NCI-H146 treated with DMSO at 0.1 percent for 48 hours (cell line): ENCODE measurements around the gene VWCE.

Source experiments
- DNase-seq: peaks from one replicate; lab custom pipeline; 2025; ENCODE audit not compliant: unreplicated experiment; lab: John Stamatoyannopoulos, UW

VWCE gene

GRCh38 chr11:61328351-61328750 is 33.2 kb upstream of the VWCE start:
- DNase-seq = no peak

GRCh38 chr11:61327669-61328071 is 32.6 kb upstream of the VWCE start:
- DNase-seq = no peak

GRCh38 chr11:61325649-61326414 is 30.7 kb upstream of the VWCE start:
- no peak for DNase-seq

- no peak for DNase-seq
Measured at GRCh38 chr11:61315260-61315659, 20.1 kb upstream of the VWCE start.

- no peak for DNase-seq
Measured at GRCh38 chr11:61310749-61311148, 15.6 kb upstream of the VWCE start.

- no peak for DNase-seq
Measured at GRCh38 chr11:61309739-61310138, 14.6 kb upstream of the VWCE start.

- DNase-seq = no peak
Measured at GRCh38 chr11:61309141-61309540, 14.0 kb upstream of the VWCE start.

- no peak for DNase-seq
Measured at GRCh38 chr11:61307354-61307753, 12.2 kb upstream of the VWCE start.

- DNase-seq = no peak
Measured at GRCh38 chr11:61306221-61306620, 11.1 kb upstream of the VWCE start.

- no peak for DNase-seq
Measured at GRCh38 chr11:61305417-61305816, 10.3 kb upstream of the VWCE start.

GRCh38 chr11:61303725-61304124 is 8.6 kb upstream of the VWCE start:
- no peak for DNase-seq

GRCh38 chr11:61302550-61302949 is 7.4 kb upstream of the VWCE start:
- no peak for DNase-seq

GRCh38 chr11:61298663-61299244 is 3.6 kb upstream of the VWCE start:
- DNase-seq = no peak

- DNase-seq = no peak
Measured at GRCh38 chr11:61297746-61298145, 2.6 kb upstream of the VWCE start.

- no peak for DNase-seq
Measured at GRCh38 chr11:61297341-61297740, 2.2 kb upstream of the VWCE start.

GRCh38 chr11:61295596-61295926 is 445 bp upstream of the VWCE start:
- DNase-seq = no peak

GRCh38 chr11:61293867-61294716 is 1.0 kb downstream of the VWCE start:
- peak; percentile 58 for DNase-seq

GRCh38 chr11:61292356-61292755 is 2.8 kb downstream of the VWCE start:
- no peak for DNase-seq

- no peak for DNase-seq
Measured at GRCh38 chr11:61290905-61291690, 4.0 kb downstream of the VWCE start.

- DNase-seq = no peak
Measured at GRCh38 chr11:61287338-61287977, 7.7 kb downstream of the VWCE start.

- no peak for DNase-seq
Measured at GRCh38 chr11:61283613-61284012, 11.5 kb downstream of the VWCE start.
